Measurements from ENCODE around the gene TSSK3. TPM values are rescaled to one million over a fixed set of nuclear protein-coding genes. Genes with fewer than 3 reads are reported as not detected.

TSSK3 gene
- total and polyA plus RNA-seq, 9 donors, result 0.78 to 12.4 (median 4.0) TPM

DNA sequence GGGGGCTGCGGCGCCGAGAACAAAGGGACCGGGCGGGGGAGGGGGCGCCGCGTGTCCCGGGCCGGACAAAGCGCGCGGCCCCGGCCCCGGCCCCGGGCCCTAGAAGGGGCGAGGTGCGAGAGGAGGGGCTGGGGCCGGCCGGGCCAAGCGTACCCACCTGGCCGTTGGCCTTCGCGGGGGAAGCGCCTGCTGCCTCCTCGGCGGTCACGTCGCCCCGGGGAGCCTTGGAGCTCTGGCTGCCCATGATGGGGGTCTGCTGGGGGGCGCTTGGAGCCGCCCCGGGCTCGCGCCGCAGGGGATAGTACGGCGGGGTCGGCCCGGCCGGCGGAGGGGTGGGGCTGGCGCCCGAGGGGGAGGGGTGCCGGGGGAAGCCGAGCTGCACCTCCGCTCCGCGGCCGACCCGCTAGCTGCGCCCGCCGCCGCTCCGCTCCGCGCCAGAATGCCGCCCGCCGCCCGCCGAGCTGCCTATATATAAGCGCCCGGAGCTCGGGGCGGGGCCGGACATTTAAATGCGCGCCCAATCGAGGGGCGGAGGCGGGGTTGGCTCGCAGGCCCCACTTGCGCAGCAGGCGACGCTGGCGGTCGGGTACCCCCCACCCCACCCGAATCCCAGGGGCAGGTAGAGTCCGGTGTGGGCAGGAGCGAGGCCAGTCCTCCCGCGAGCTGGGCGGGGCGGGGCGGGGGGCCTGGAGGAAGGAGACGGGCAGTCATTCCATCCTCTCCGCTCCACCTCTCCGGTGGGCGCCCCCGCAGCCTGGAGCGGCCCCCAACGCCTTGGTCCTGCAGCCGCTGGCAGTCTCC, 26.3 kb upstream of the TSSK3 start, which contains the start of gene MARCKSL1:
Gene MARCKSL1, minus strand, starts transcription at position 444 of the 801 bp plus-strand sequence. Its CDS starts 200 bp downstream, at position 244.
- Histone ChIP-seq H3K4me3 (peak within 1 kb of the TSS; percentile 67), H3K27me3 (no peaks in the 10 kb centered on the region), H3K36me3 (no peaks in the 10 kb centered on the region), H3K27ac (peak within 1 kb of the TSS; percentile 85 to 95), H3K4me1 (ENCODE audit: insufficient read depth) (peaks cover 3% of the 10 kb centered on the region), H3K9me3 (no peaks in the 10 kb centered on the region)
- peak; percentile 92 to 96 (median 95) for DNase-seq
- intact Hi-C loops (cut with DNase I), result loop anchor here in 1 of 4 donors (2.0 kb wide), 1 partner anchor 59 kb away; the partner anchor contains the start of gene BSDC1
- 0 to 3% (median 1%) methylated on average over 10 to 91 of the region's 95 CpGs for WGBS, 3 donors
- TF ChIP-seq EP300 (IDR thresholded peaks at IDR 0.05), result no peak
- TF ChIP-seq, protein P1, sequence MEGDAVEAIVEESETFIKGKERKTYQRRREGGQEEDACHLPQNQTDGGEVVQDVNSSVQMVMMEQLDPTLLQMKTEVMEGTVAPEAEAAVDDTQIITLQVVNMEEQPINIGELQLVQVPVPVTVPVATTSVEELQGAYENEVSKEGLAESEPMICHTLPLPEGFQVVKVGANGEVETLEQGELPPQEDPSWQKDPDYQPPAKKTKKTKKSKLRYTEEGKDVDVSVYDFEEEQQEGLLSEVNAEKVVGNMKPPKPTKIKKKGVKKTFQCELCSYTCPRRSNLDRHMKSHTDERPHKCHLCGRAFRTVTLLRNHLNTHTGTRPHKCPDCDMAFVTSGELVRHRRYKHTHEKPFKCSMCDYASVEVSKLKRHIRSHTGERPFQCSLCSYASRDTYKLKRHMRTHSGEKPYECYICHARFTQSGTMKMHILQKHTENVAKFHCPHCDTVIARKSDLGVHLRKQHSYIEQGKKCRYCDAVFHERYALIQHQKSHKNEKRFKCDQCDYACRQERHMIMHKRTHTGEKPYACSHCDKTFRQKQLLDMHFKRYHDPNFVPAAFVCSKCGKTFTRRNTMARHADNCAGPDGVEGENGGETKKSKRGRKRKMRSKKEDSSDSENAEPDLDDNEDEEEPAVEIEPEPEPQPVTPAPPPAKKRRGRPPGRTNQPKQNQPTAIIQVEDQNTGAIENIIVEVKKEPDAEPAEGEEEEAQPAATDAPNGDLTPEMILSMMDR (IDR thresholded peaks at IDR 0.05), result no peak
- peak; percentile 86 for TF ChIP-seq POLR2A (IDR thresholded peaks at IDR 0.05)

DNA sequence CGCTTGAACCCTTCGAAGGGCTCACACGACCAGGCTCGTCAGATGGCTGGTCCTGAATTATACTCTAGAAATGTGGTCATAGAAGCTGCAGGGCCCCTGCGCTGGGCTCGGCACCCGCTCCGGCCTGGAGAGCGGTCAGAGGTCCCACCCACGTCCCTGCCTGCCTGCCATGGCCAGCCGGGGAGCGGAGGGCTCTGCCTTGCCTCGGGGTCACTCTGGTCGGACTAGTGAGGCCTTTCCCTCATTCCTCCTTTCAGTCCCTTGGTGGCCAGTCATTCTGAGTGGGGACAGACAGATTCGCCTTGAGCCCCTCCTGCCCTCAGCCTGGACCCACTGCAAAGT, 25.8 kb upstream of the TSSK3 start:
- H3K27me3 ChIP-seq, result no peaks in the 10 kb centered on the region
- H3K27ac ChIP-seq, result peak overlapping the region; percentile 85 to 95
- H3K4me3 ChIP-seq, result peak overlapping the region; percentile 67
- DNase-seq, result no peak
- H3K4me1 ChIP-seq (ENCODE audit: insufficient read depth), result peaks cover 3% of the 10 kb centered on the region
- no peaks in the 10 kb centered on the region for H3K36me3 ChIP-seq
- H3K9me3 ChIP-seq, result no peaks in the 10 kb centered on the region
- WGBS, 3 donors, result 13 to 29% (median 16%) methylated on average over 15 of the region's 15 CpGs
- TF ChIP-seq, protein P1 (IDR thresholded peaks at IDR 0.05), result no peak
- TF ChIP-seq EP300 (IDR thresholded peaks at IDR 0.05) (no peak), POLR2A (IDR thresholded peaks at IDR 0.05) (no peak)
- intact Hi-C loops (cut with DNase I), result loop anchor here in 1 of 4 donors (2.0 kb wide), 1 partner anchor 58 kb away; the partner anchor contains the start of gene BSDC1

DNA sequence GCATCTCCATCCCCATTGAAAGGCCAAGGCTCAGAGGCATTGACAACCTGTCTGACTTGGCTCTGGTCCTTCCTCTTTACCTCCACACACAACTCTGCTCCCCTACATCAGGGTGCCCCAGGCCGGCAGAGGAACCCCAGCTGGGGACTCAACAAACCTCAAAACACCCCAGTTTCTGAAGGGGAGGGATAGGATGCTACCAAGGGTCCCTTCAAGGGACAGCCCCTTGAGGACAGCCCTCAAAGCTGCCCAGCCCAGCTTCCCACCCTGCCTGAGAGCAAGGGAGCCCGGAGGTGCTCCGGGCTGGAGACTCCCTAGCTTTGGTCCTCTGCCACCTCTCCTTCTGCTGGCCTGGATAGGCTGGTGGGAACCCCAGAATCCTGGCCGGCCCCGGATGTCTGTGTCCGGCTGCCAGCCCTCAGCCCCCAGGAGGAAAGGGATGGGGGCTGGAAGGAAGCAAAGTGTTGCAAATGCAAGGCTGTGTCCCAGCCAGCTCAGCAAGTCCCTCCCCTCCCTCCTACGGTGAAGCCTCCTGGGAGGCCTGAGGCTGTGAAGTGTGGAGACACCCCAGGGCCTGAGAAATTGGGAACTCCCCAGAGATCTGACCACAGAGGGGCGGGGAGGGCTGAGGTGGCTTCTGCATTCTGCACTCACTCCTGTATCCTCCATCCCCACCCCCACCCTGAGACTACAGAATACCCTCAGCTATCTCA, 25.2 kb upstream of the TSSK3 start:
- Histone ChIP-seq H3K36me3 (no peaks in the 10 kb centered on the region), H3K9me3 (no peaks in the 10 kb centered on the region), H3K4me1 (ENCODE audit: insufficient read depth) (peaks cover 3% of the 10 kb centered on the region), H3K27ac (peak overlapping the region; percentile 71 to 85), H3K4me3 (no peak overlapping the region), H3K27me3 (no peaks in the 10 kb centered on the region)
- peak in 1 of 5 donors; percentile 44 for DNase-seq
- WGBS, 3 donors, result 50 to 66% (median 54%) methylated on average over 8 of the region's 8 CpGs
- intact Hi-C loops (cut with DNase I), result loop anchor here in 1 of 4 donors (2.0 kb wide), 1 partner anchor 58 kb away; the partner anchor contains the start of gene BSDC1
- TF ChIP-seq POLR2A (IDR thresholded peaks at IDR 0.05), result no peak
- TF ChIP-seq EP300 (IDR thresholded peaks at IDR 0.05), result no peak
- TF ChIP-seq, protein P1 (IDR thresholded peaks at IDR 0.05), result no peak

DNA sequence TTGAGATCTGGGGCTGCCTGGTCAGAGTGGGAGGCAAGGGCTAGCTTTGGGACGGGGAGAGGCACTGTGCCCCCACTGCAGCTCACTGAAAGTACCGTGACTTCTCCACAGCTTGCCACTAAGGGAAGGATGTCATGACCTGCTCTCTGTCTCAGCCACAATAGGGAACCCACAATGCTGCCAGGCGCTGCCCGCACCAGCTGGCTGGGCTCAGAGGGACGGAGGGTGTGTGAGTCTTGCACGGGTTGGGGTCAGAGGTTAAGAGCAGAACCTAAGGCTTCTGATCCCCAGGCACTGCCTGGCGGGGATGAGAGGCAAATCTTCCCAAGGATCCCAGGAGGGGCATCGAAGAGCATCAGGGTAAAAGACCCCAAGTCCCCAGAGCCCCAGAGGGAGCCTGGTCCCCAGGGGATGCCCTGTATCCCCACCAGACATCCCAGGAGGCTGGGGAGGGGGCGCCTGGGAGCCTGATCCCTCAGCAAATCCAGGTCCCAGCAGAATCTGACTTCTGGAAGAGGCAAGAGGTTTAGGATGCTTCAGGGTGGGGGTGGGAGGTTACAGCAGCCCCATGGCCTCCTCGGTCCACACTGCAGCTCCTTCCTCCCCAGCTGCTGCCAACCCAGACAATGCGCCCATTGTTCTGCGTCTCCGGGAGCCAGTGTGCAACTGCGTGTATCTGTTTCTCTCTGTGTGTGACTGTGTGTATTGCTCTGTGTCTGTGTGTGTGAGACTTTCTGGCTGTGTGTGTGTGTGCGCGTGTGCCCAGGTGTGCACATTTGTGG, 24.3 kb upstream of the TSSK3 start:
- no peaks in the 10 kb centered on the region for H3K9me3 ChIP-seq
- no peak overlapping the region for H3K4me3 ChIP-seq
- no peaks in the 10 kb centered on the region for H3K36me3 ChIP-seq
- WGBS, 3 donors, result 80 to 83% (median 83%) methylated on average over 16 of the region's 16 CpGs
- H3K4me1 ChIP-seq (ENCODE audit: insufficient read depth), result peaks cover 3% of the 10 kb centered on the region
- H3K27me3 ChIP-seq, result no peaks in the 10 kb centered on the region
- DNase-seq, result peak in 1 of 5 donors; percentile 12
- no peak overlapping the region for H3K27ac ChIP-seq
- TF ChIP-seq, protein P1 (IDR thresholded peaks at IDR 0.05), result no peak
- TF ChIP-seq POLR2A (IDR thresholded peaks at IDR 0.05) (no peak), EP300 (IDR thresholded peaks at IDR 0.05) (no peak)
- intact Hi-C loops (cut with DNase I), result loop anchor here in 1 of 4 donors (2.0 kb wide), 1 partner anchor 57 kb away; the partner anchor contains the start of gene BSDC1

All from ovary (tissue), 9 donors.